TTC549 (cell line): ENCODE data around the gene NCBP2L.

Experiments
- FAIRE-seq: peaks from 2 replicates; lab custom pipeline; 2012; peaks lifted over from hg19 to GRCh38; lab: Jason Lieb, UNC

Gene NCBP2L

GRCh38 chrX:107777536-107777832 is at the start of gene NCBP2L:
Gene NCBP2L, plus strand, starts transcription at chrX:107777733. Its CDS starts 16,488 bp downstream, at chrX:107794221.
- FAIRE-seq: no peak

GRCh38 chrX:107728371-107729099 is 49.0 kb upstream of the NCBP2L start:
- no peak for FAIRE-seq

- FAIRE-seq: no peak
Measured at GRCh38 chrX:107729558-107730297, 47.8 kb upstream of the NCBP2L start.

GRCh38 chrX:107730298-107730655 is 47.3 kb upstream of the NCBP2L start:
- no peak for FAIRE-seq

GRCh38 chrX:107730991-107731766 is 46.4 kb upstream of the NCBP2L start:
- FAIRE-seq: no peak

GRCh38 chrX:107731831-107732502 is 45.6 kb upstream of the NCBP2L start:
- no peak for FAIRE-seq

- no peak for FAIRE-seq
Measured at GRCh38 chrX:107733686-107734085, 43.8 kb upstream of the NCBP2L start.

GRCh38 chrX:107734646-107735045 is 42.9 kb upstream of the NCBP2L start:
- no peak for FAIRE-seq

GRCh38 chrX:107736781-107737531 is 40.6 kb upstream of the NCBP2L start:
- FAIRE-seq: no peak

GRCh38 chrX:107738272-107738671 is 39.3 kb upstream of the NCBP2L start:
- FAIRE-seq: no peak

- FAIRE-seq: no peak
Measured at GRCh38 chrX:107738768-107739167, 38.8 kb upstream of the NCBP2L start.

GRCh38 chrX:107739541-107739940 is 38.0 kb upstream of the NCBP2L start:
- FAIRE-seq: no peak

- no peak for FAIRE-seq
Measured at GRCh38 chrX:107741404-107741790, 36.1 kb upstream of the NCBP2L start.

GRCh38 chrX:107742700-107743191 is 34.8 kb upstream of the NCBP2L start:
- no peak for FAIRE-seq

GRCh38 chrX:107743995-107744394 is 33.5 kb upstream of the NCBP2L start:
- FAIRE-seq: no peak

- FAIRE-seq: no peak
Measured at GRCh38 chrX:107744868-107745267, 32.7 kb upstream of the NCBP2L start.

GRCh38 chrX:107747596-107748161 is 29.9 kb upstream of the NCBP2L start:
- no peak for FAIRE-seq

GRCh38 chrX:107748506-107748905 is 29.0 kb upstream of the NCBP2L start:
- no peak for FAIRE-seq

GRCh38 chrX:107750263-107750662 is 27.3 kb upstream of the NCBP2L start:
- FAIRE-seq: no peak

GRCh38 chrX:107750861-107751445 is 26.6 kb upstream of the NCBP2L start:
- FAIRE-seq: no peak

- no peak for FAIRE-seq
Measured at GRCh38 chrX:107752043-107752442, 25.5 kb upstream of the NCBP2L start.
